HG02981 (cell line): Measurements from ENCODE around the gene RGS6.

Experiments
- ATAC-seq: cut with Tn5 transposase; IDR thresholded peaks from one replicate; pipeline ENCODE4 v1.9.1; 2021; ENCODE audit warnings: mild to moderate bottlenecking, moderate library complexity; ENCODE audit not compliant: unreplicated experiment

The RGS6 gene

GRCh38 chr14:72142328-72142727 lies 210.1 kb downstream of the RGS6 start:
- no peak for ATAC-seq

GRCh38 chr14:72146241-72146640 lies 214.0 kb downstream of the RGS6 start:
- ATAC-seq: no peak

GRCh38 chr14:72154645-72155378 lies 222.6 kb downstream of the RGS6 start:
- no peak for ATAC-seq

DNA sequence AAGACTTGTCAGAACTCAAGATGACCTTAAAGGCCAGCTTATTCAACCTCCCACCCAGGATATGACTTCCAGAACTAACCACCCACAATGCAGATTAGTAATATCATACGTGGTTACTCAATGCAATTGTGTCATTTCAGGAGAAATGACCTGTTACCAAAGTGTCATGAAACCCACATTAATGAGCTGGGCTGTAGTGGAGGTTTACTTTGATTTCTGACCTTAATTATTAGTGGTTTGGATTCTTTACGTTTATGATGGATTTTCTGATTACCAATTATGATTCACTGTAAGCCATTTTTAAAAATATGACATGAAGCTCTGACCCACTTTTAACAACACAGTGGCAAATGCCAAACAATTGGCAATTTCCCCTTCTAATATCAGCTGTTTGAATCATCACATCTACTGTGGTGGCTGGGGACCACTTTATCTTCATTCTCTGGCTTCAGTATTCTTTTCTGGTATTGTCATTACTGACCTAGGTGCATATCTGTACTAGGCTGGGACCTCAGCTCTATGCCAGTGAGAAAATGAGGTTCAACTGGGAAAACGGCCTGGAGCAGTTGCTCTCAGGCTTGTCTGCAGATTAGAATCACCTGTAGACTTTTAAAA lies 223.3 kb downstream of the RGS6 start:
- no peak for ATAC-seq

DNA sequence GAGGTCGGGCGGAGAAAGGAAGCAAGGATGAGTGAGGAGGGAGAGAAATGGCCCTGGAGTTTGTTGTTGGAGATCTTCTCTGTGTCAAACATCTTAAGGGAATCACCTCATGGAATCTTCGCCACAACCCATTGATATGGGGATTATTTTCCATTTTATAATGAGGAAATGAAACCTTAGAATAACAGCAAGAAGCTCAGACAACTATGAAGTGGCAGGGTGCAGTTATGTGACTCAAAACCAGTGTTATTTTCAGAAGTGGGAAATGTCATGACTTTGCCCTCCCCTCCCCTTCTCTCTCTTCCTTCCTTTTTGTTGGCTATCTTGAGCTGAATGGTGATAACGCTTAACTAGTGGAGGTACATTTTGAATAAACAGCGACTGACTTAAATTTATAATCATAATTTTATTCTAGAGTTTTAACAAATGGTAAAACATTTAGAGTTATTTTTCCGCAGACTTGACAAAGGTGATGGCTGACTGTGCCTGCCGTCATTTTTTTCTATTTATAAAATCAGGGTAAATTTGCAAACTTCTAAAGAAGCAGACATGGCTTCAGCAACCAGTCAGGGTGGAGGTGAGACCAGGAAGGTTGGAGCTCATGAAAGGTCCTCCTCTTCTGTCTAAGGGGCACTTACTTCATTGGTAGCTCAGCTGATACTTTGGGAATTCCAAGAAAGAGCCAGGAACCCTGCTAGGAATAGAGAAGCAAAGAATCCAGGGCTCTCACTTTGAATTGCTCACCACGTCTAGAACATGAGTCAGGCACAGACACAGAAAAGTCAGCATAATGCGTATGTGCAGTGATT lies 232.4 kb downstream of the RGS6 start:
- no peak for ATAC-seq

GRCh38 chr14:72165229-72165698 lies 233.0 kb downstream of the RGS6 start:
- no peak for ATAC-seq

DNA sequence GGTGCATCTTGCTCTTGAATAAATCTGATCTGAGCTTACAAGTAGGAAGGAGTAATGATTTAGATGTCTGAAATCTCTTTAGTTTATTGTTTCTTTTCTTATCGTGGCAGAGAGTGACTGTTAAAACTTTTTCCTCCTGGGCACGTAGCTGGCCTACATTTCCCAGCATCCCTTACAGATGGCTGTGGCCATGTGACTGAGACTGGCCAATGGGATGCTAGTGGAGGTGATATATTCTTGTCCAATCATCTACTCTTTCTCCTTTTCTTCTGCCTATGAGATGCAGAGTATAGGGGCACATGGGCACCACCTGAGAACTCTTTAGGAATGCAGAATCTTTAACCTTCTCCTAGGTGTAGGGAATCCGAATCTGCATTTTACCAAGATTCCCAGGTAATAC lies 237.3 kb downstream of the RGS6 start:
- ATAC-seq: no peak

DNA sequence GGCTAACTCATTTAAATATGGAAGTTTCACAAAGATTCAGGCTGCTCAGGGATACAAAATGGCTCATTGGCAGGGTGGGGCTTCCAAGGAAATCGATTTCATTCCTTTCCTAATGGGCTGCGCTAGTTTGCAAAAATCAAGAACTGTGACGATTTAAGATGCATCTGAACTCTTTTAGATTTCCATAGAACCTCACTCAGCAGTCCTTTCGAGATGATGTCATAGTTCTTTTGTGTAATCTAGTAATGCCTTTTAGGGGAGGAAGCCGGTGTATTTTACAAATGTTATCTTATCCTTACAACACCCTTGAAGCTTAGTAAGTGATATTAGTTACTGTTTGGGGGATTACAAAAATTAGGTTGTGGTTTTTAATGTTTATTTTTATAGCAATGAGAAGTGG lies 239.8 kb downstream of the RGS6 start:
- ATAC-seq: no peak

DNA sequence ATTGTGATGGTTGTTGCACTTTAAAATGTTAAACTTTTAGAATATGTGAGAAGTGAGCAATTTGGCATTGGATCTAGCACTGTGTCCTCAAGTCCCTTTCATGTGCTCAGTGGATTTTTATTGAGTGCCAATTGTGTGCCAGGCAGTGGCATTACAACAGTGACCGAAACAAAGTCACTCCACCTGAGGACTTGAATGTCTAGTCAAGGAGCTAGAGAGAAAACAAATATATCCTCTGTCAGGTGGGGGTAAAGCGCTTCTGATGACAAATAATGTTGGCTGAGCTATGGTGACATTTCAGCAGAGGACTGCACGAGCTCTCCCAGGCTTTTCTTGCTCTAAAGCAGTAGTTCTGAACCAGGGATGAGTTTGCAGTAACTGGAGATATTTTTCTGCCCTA lies 240.4 kb downstream of the RGS6 start:
- ATAC-seq: no peak

DNA sequence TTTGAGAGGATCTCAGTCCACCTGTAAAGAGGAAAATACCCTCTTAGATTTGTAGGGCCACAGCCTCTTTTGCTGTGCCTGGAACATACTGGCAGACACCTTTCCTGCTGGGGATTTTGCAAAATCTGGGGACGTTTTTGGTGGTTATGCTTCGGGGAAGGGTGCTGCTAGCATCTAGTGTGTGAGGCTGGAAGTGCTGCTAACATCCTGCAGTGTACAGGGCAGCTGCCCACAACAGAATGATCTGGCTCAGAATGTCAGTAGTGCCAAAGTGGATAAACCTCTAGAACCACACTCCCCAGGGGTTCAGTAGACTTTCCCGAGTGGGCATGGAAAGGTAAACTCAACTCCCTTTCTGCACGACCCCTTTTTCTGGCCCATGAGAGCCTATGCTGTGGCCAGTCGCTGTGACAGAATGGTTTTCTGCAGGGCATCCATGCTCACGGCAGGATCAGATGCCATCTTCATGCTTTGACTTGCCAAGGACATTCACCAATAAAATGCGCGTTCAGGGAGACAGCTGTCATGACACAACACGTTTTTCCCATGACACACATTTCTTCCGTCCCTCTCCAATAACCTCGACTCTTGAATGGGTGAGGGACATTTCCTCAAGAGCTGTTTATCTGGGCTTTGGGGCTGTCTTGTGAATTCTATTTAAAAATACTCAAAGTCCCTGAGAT lies 240.9 kb downstream of the RGS6 start:
- ATAC-seq: no peak

- no peak for ATAC-seq
Observed at GRCh38 chr14:72177251-72177650, 245.0 kb downstream of the RGS6 start.

GRCh38 chr14:72178517-72178916 lies 246.3 kb downstream of the RGS6 start:
- ATAC-seq: no peak

- ATAC-seq: no peak
Observed at GRCh38 chr14:72182708-72183432, 250.6 kb downstream of the RGS6 start.

GRCh38 chr14:72183631-72184030 lies 251.4 kb downstream of the RGS6 start:
- ATAC-seq: no peak

GRCh38 chr14:72186523-72186922 lies 254.3 kb downstream of the RGS6 start:
- ATAC-seq: no peak

GRCh38 chr14:72196237-72197015 lies 264.2 kb downstream of the RGS6 start:
- ATAC-seq: no peak

GRCh38 chr14:72201645-72202044 lies 269.4 kb downstream of the RGS6 start:
- no peak for ATAC-seq

- no peak for ATAC-seq
Observed at GRCh38 chr14:72213424-72213823, 281.2 kb downstream of the RGS6 start.

DNA sequence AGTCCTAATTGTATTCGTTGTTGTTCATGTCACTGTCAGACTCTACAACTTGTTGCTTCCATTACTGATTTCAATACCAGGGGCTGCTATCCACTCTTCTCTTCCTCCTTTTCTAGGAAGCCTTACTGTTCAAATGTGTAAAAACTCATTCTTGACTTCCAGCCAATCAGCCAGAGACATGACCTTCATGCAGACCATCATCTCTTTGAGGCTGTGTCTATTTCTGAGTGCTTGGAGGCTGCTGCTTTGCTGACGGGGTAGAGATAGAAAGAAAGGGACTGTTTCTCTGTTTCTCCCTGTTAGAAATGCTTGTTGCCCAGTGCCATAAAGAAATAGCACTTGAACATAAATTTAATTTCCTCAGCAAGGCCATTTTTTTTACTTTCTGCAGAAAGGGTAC lies 282.9 kb downstream of the RGS6 start:
- no peak for ATAC-seq

GRCh38 chr14:72217135-72217534 lies 284.9 kb downstream of the RGS6 start:
- no peak for ATAC-seq
